ENCODE results near the gene ERC1.

The ERC1 gene

GRCh38 chr12:988646-989045, 2.4 kb upstream of the ERC1 start:
- DNase-seq, result no peak

GRCh38 chr12:989051-989450, 2.0 kb upstream of the ERC1 start:
- DNase-seq, result no peak

- peak; percentile 75 for DNase-seq
Measured at GRCh38 chr12:989751-990660, 1.0 kb upstream of the ERC1 start.

GRCh38 chr12:991350-992333, 619 bp downstream of the ERC1 start:
- DNase-seq, result peak; percentile 72

- no peak for DNase-seq
Measured at GRCh38 chr12:992647-993046, 1.6 kb downstream of the ERC1 start.

GRCh38 chr12:996881-997280, 5.9 kb downstream of the ERC1 start:
- DNase-seq, result no peak

GRCh38 chr12:997505-997904, 6.5 kb downstream of the ERC1 start:
- no peak for DNase-seq

GRCh38 chr12:998020-998874, 7.2 kb downstream of the ERC1 start:
- no peak for DNase-seq

- DNase-seq, result peak; percentile 79
Measured at GRCh38 chr12:999736-1000135, 8.7 kb downstream of the ERC1 start.

GRCh38 chr12:1001507-1001906, 10.5 kb downstream of the ERC1 start:
- no peak for DNase-seq

GRCh38 chr12:1003600-1004271, 12.7 kb downstream of the ERC1 start:
- DNase-seq, result no peak

- no peak for DNase-seq
Measured at GRCh38 chr12:1006255-1006654, 15.2 kb downstream of the ERC1 start.

- no peak for DNase-seq
Measured at GRCh38 chr12:1007276-1007675, 16.3 kb downstream of the ERC1 start.

- no peak for DNase-seq
Measured at GRCh38 chr12:1007994-1008393, 17.0 kb downstream of the ERC1 start.

- DNase-seq, result no peak
Measured at GRCh38 chr12:1011091-1011490, 20.1 kb downstream of the ERC1 start.

GRCh38 chr12:1013618-1014489, 22.8 kb downstream of the ERC1 start:
- DNase-seq, result no peak

- no peak for DNase-seq
Measured at GRCh38 chr12:1019283-1019682, 28.3 kb downstream of the ERC1 start.

- DNase-seq, result no peak
Measured at GRCh38 chr12:1020389-1020788, 29.4 kb downstream of the ERC1 start.

- no peak for DNase-seq
Measured at GRCh38 chr12:1022032-1022970, 31.3 kb downstream of the ERC1 start.

- no peak for DNase-seq
Measured at GRCh38 chr12:1030779-1031178, 39.8 kb downstream of the ERC1 start.

All from NCI-H1694 treated with DMSO at 0.1 percent for 48 hours (cell line).